ENCODE data around the gene SCARF1.

The SCARF1 gene

GRCh38 chr17:1646199-1646875 lies 805 bp upstream of the SCARF1 start:
- no peak overlapping the region for H3K4me3 ChIP-seq (replicated peaks; ENCODE audit: low read depth, low read length)
- no peak for DNase-seq (ENCODE audit: low read depth)
- no peak for TF ChIP-seq CTCF (IDR thresholded peaks at IDR 0.05; ENCODE audit: low read length, missing control alignments)

- DNase-seq (ENCODE audit: low read depth) = peak; percentile 26
- no peak overlapping the region for H3K4me3 ChIP-seq (replicated peaks; ENCODE audit: low read depth, low read length)
- no peak for TF ChIP-seq CTCF (IDR thresholded peaks at IDR 0.05; ENCODE audit: low read length, missing control alignments)
Measured at GRCh38 chr17:1644493-1645206, 882 bp downstream of the SCARF1 start.

- no peak for DNase-seq (ENCODE audit: low read depth)
- no peak for TF ChIP-seq CTCF (IDR thresholded peaks at IDR 0.05; ENCODE audit: low read length, missing control alignments)
Measured at GRCh38 chr17:1643999-1644492, 1.5 kb downstream of the SCARF1 start.

GRCh38 chr17:1643293-1643998 lies 2.1 kb downstream of the SCARF1 start:
- DNase-seq (ENCODE audit: low read depth) = no peak
- no peak overlapping the region for H3K4me3 ChIP-seq (replicated peaks; ENCODE audit: low read depth, low read length)
- no peak for TF ChIP-seq CTCF (IDR thresholded peaks at IDR 0.05; ENCODE audit: low read length, missing control alignments)

More at GRCh38 chr17:1643999-1644492, 1.5 kb downstream of the SCARF1 start:
- no peak overlapping the region for H3K4me3 ChIP-seq (replicated peaks; ENCODE audit: low read depth, low read length)

GRCh38 chr17:1641065-1641403 lies 4.5 kb downstream of the SCARF1 start:
- DNase-seq (ENCODE audit: low read depth) = no peak
- TF ChIP-seq CTCF (IDR thresholded peaks at IDR 0.05; ENCODE audit: low read length, missing control alignments) = no peak
- no peak overlapping the region for H3K4me3 ChIP-seq (replicated peaks; ENCODE audit: low read depth, low read length)

GRCh38 chr17:1640329-1641064 lies 5.0 kb downstream of the SCARF1 start:
- no peak for TF ChIP-seq CTCF (IDR thresholded peaks at IDR 0.05; ENCODE audit: low read length, missing control alignments)
- no peak overlapping the region for H3K4me3 ChIP-seq (replicated peaks; ENCODE audit: low read depth, low read length)
- DNase-seq (ENCODE audit: low read depth) = no peak
